ENCODE results near the gene DLL4.

DNA sequence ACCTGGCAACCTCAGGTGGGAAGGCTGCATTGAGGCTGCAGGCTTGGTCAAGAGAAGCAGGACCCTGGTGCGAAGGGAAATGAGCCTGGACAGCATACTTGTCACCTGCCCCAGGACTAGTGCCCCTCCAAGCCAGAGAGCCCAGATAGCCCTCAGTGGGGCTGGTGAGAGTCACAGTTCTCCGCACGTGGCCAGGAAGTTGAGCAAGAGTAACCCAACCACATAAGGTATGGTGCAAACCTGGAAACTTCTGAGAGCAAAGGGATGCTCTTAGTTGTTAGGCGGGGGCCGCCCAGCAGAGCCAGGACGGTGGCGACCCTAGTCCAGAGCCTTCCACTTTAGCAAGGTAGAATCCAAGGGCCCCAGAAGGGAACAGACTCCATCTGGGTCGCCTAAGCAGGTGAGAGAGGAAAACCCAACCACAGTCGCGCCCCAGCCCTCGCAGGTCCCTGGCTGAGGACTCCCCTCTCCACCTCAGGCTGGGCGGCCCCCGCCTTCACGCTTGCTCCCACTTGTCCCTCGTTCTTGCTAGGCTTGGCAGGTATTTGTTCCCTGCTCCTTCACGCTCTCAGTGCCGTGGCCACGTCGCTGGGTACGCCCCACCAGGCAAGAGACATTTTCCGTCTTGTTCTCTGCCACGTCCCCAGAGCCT lies 36.0 kb upstream of the DLL4 start:
- TF ChIP-seq, protein P1, sequence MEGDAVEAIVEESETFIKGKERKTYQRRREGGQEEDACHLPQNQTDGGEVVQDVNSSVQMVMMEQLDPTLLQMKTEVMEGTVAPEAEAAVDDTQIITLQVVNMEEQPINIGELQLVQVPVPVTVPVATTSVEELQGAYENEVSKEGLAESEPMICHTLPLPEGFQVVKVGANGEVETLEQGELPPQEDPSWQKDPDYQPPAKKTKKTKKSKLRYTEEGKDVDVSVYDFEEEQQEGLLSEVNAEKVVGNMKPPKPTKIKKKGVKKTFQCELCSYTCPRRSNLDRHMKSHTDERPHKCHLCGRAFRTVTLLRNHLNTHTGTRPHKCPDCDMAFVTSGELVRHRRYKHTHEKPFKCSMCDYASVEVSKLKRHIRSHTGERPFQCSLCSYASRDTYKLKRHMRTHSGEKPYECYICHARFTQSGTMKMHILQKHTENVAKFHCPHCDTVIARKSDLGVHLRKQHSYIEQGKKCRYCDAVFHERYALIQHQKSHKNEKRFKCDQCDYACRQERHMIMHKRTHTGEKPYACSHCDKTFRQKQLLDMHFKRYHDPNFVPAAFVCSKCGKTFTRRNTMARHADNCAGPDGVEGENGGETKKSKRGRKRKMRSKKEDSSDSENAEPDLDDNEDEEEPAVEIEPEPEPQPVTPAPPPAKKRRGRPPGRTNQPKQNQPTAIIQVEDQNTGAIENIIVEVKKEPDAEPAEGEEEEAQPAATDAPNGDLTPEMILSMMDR (conservative IDR thresholded peaks at IDR 0.05; ENCODE audit: low read depth, low read length): no peak
- no peak for TF ChIP-seq EZH2 (IDR thresholded peaks at IDR 0.05; ENCODE audit: borderline replicate concordance, low read depth, low read length, poor library complexity, severe bottlenecking)

All from A673 (cell line).